Duodenal mucosa (tissue), 2 donors: ENCODE measurements around the gene KRTAP5-9.
"Not testable (repeated sequence)": the region's sequence is repeated elsewhere in the genome, so short reads cannot be mapped to it uniquely, and the experiment has no call there.

Experiments
- H3K27ac ChIP-seq: one replicate; pipeline ENCODE4 v1.7.0; 2013; ENCODE audit warnings: low read depth, low read length
- H3K27me3 ChIP-seq, 2 donors: one replicate each; pipeline ENCODE4 v1.7.0; 2013; ENCODE audit warnings: low read length in 2 of 2, control low read depth in 1 of 2; ENCODE audit not compliant: insufficient read depth in 2 of 2, control insufficient read depth in 1 of 2
- H3K36me3 ChIP-seq, 2 donors: one replicate each; pipeline ENCODE4 v1.7.0; 2013; ENCODE audit warnings: low read length in 2 of 2, control low read depth in 1 of 2; ENCODE audit not compliant: insufficient read depth in 2 of 2, control insufficient read depth in 1 of 2
- H3K4me1 ChIP-seq, 2 donors: one replicate each; pipeline ENCODE4 v1.7.0; 2013; ENCODE audit warnings: low read length in 2 of 2, control low read depth in 1 of 2; ENCODE audit not compliant: insufficient read depth in 2 of 2, control insufficient read depth in 1 of 2
- H3K4me3 ChIP-seq, 2 donors: one replicate each; pipeline ENCODE4 v1.7.0; 2013; ENCODE audit warnings: low read length in 2 of 2, low read depth in 1 of 2
- H3K9ac ChIP-seq, 2 donors: one replicate each; pipeline ENCODE4 v1.7.0; 2013; ENCODE audit warnings: low read length in 2 of 2, low read depth in 1 of 2
- H3K9me3 ChIP-seq, 2 donors: one replicate each; pipeline ENCODE4 v1.7.0; 2013; ENCODE audit warnings: low read length in 2 of 2, control low read depth in 1 of 2; ENCODE audit not compliant: control insufficient read depth in 1 of 2

The KRTAP5-9 gene

DNA sequence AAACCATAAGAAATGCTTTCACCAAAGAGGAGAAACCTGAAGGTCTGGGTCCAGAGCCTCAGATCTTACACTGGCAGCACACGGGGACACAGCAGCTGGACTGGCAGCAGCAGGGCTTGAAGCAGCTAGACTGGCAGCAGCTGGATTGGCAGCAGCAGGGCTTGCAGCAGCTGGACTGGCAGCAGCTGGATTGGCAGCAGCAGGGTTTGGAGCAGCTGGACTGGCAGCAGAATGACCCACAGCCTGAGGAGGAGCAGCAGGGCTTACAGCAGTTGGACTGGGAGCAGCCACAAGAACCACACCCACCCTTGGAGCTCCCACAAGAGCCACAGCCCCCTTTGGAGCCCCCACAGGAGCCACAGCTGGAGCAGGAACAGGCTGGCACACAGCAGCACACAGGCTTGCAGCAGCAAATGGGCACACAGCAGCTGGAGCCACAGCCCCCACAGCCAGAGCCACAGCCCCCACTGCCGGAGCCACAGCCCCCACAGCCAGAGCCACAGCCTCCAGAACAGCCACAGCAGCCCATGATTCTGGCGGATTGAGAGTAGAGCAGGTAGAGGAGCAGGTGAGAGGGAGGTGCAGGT, 34.2 kb downstream of the KRTAP5-9 start, which contains the start of gene KRTAP5-11:
TSS of gene KRTAP5-11 (minus strand) at position 567 of the 587 bp plus-strand sequence. CDS start at position 529, 38 bp downstream.
- no peaks in the 10 kb centered on the region for H3K36me3 ChIP-seq
- no peaks in the 10 kb centered on the region for H3K27me3 ChIP-seq
- no peak within 1 kb of the TSS for H3K27ac ChIP-seq
- no peaks in the 10 kb centered on the region for H3K9me3 ChIP-seq
- peaks cover 0 to 5% of the 10 kb centered on the region in 2 donors for H3K4me1 ChIP-seq
- no peak within 1 kb of the TSS for H3K9ac ChIP-seq
- H3K4me3 ChIP-seq: no peak within 1 kb of the TSS

GRCh38 chr11:71582969-71583368, 34.7 kb downstream of the KRTAP5-9 start:
- H3K9ac ChIP-seq, H3K36me3 ChIP-seq, H3K4me3 ChIP-seq, H3K9me3 ChIP-seq, H3K27ac ChIP-seq, H3K4me1 ChIP-seq, H3K27me3 ChIP-seq: not testable (repeated sequence)

DNA sequence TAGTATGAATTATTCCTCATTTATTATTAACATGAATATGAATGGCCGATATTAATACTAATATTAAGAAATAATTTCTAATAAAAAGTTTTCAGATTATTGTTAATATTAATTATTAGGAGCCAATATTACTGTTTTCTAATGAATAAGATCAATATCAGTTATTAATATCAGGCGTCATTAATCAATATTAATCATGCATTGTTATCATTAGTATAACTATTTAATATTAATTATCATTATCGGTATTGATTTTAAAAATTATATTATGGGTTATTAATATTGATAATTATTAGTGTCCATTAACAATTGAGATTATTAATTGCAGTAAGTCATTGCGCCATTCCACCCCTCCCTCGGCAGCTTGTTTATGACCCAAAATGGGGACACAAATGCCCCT, 37.5 kb downstream of the KRTAP5-9 start:
- not testable (repeated sequence) for H3K4me3 ChIP-seq, H3K9me3 ChIP-seq, H3K9ac ChIP-seq, H3K4me1 ChIP-seq, H3K27me3 ChIP-seq, H3K36me3 ChIP-seq, H3K27ac ChIP-seq

- not testable (repeated sequence) for H3K9me3 ChIP-seq, H3K36me3 ChIP-seq, H3K9ac ChIP-seq, H3K4me3 ChIP-seq, H3K27me3 ChIP-seq, H3K27ac ChIP-seq, H3K4me1 ChIP-seq
Measured at GRCh38 chr11:71588314-71588713, 40.1 kb downstream of the KRTAP5-9 start.

GRCh38 chr11:71588822-71589545, 40.8 kb downstream of the KRTAP5-9 start:
- H3K4me3 ChIP-seq, H3K4me1 ChIP-seq, H3K27me3 ChIP-seq, H3K27ac ChIP-seq, H3K9me3 ChIP-seq, H3K36me3 ChIP-seq, H3K9ac ChIP-seq: not testable (repeated sequence)

DNA sequence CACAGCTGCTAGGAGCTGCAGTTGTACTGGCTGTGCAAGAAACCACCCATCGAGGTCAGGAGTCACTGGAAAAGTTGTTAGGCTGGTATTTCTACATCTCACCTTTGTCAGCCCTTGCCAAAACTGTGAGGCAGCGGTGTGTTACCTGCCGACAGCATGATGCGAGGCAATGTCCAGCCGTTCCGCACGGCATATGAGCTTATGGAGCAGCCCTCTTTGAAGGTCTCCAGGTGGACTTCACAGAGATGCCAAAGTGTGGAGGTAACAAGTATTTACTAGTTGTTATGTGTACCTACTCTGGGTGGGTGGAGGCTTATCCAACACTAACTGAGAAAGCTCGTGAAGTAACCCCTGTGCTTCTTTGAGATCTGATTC, 41.3 kb downstream of the KRTAP5-9 start:
- H3K9ac ChIP-seq, H3K36me3 ChIP-seq, H3K4me1 ChIP-seq, H3K27me3 ChIP-seq, H3K27ac ChIP-seq, H3K9me3 ChIP-seq, H3K4me3 ChIP-seq: not testable (repeated sequence)
